Hepatic stellate cell (primary cell): ENCODE measurements around the gene NISCH.

Experiments
- DNase-seq: peaks from one replicate; pipeline ENCODE4 v3.0.0; 2011; ENCODE audit warnings: low spot score

The NISCH gene

GRCh38 chr3:52490939-52491526 is 35.6 kb downstream of the NISCH start:
- no peak for DNase-seq

GRCh38 chr3:52492059-52492458 is 36.7 kb downstream of the NISCH start:
- no peak for DNase-seq

DNA sequence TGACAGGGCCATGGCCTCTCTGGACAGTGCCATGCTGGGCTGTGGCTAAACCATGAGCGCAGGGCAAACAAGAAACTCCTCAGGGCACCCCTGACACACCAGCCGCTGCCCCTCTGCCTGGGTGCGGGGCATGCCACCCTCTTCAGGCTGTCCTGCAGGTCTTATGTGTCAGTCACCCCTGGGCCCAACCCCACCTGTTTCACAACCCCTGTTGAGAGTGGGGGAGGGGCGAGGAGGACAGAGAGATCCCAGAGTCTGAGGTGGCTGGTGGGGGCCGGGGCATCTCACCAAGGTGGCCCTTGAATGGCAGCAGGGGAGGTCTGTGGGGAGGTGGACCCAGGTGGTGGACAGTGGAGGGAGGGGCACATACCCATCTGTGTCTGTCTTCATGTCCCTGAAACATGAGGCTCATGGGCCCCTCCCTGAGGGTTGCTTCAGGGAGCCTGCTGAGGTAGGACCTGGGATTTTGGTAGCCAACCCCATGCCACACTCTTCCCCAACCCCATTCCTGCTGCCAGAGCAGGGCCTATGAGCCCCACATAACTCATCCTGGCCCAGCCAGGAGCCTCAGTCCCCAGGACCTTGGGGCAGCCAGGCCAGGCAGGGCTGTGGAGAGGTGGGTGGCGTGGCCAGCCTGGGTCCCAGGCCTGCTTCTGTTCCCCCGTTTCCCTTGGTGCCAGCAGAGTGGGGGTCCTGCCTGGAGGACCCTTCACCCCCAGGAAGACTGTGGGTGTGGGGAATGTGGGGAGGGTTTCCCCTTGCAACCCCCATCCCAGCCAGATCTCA is 38.0 kb downstream of the NISCH start:
- DNase-seq, result no peak

DNA sequence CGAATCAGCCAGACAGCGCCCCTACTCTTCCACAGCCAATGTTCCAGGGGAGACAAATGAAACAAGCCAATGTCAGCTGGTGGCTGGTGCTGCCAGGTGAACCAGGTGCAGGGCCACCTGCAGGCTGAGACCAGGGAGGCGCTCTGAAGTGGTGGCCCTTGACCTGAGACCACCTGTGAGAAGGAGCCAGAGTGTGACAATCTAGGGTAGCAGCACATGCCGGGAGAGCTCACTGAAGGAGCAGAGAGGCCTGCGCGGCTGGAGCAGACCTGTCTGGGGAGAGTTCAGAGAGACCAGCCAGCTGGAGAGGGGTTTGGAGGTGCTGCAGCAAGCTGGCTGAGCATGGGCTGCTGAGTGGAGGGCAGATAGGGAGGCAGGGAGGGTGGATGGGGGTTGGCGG is 39.0 kb downstream of the NISCH start:
- no peak for DNase-seq

- DNase-seq, result no peak
Measured at GRCh38 chr3:52494886-52495495, 39.6 kb downstream of the NISCH start, which contains the start of gene STAB1. Gene STAB1, plus strand, starts transcription at chr3:52495338. Its CDS starts 76 bp downstream, at chr3:52495414.

- DNase-seq, result peak; percentile 61
Measured at GRCh38 chr3:52495777-52496602, 40.6 kb downstream of the NISCH start.

DNA sequence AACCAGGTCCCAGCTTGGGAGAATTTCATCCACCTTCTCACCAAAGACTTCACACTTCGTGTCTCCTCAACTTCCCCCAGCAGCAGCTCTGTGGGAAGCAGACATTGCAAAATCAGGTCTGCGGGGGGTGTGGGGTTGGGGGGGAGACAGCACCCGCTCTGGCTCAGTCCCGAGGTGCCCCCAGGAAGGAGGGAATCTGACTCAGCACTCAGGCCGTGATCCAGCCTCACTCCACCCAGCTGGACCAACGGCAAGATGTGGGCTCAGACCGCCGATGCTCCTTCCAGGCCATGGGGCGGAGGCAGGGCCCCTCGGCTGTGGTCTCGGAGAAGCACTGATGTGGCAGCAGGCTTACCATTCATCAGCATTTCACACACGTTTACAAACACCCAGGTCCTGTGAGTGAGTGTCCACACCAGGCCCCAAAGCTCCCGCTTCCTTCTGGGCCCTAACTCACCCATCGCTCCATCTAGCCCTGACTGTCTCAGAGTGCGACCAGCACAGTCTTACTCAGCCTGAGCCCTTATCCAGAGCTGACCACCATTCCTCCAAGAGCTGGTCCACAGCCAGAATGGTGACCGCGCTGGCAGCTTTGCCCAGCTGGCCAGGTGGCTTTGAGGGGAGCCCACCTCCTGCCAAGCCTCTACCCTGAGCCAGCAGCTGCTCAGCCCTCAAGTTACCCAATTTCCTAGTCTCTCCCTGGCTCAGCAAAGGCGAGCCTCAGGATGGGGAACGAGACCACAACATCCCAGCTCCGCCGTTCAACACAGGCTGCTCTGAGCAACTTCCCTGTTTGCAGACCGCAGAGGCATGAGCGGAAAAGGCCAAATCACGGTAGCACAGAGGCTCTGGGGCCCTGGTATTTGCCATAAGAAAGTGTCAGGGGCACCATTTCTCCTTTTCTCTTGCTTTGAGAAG is 43.0 kb downstream of the NISCH start:
- no peak for DNase-seq

DNA sequence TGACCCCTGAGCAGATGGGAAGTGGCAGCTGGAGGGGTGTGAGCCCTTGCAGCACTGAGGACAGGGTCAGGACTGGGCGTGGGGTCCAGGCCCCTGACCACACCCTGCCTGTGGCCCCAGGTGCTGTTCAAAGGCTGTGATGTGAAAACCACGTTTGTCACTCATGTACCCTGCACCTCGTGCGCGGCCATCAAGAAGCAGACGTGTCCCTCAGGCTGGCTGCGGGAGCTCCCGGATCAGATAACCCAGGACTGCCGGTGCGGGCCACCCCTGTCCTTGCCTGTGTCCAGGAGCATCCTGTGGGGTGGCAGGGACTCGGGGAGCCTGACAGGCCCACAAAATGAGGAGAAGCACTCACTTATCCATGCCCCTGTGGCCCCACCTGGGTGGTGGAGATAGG is 45.6 kb downstream of the NISCH start:
- no peak for DNase-seq

GRCh38 chr3:52502001-52502400 is 46.6 kb downstream of the NISCH start:
- DNase-seq, result no peak

DNA sequence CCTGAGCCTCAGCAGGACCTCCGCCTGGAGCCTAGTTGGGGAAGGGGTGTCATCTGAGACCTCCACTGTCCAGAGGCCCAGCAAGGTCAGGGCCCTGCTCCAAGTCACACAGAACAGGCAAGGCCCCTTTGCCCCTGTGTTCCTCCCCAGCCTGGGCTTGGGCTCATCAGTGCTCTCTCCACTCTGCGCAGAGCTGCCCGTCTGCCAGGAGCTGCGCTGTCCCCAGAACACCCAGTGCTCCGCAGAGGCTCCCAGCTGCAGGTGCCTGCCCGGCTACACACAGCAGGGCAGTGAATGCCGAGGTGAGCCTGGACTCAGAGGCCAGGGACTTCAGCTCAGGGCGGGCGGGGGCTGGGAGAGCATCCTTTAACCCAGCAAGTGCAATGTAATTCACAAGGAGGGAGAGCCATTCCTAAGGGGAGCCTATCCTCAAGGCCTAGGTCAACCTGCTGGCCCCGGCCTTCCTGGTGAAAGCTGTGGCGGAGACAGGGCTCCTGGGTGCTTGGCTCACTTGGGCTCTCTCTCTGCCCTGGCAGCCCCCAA is 47.5 kb downstream of the NISCH start:
- DNase-seq, result no peak

DNA sequence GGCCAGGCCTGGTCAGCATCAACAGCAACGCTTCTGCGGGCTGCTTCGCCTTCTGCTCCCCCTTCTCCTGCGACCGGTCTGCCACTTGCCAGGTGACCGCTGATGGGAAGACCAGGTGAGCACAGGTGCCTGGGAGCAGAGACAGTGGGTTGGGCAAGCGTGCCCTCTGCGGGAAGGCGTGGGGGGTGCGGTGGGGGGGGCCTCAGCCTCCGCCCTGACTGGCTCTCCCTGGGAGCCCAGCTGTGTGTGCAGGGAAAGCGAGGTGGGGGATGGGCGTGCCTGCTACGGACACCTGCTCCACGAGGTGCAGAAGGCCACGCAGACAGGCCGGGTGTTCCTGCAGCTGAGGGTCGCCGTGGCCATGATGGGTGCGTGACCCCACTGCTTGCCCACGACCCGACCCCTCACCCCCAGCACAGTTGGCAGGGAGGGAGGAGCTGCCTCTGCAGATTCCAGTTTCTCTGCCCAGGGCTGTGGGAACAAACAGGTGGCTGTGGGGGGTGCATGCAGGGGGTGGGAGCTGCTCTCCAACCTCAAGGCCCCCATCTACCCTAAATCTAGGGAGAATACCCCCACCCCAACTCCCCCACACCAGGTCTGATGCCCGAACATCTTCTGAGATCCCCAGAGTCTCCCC is 48.5 kb downstream of the NISCH start:
- DNase-seq, result no peak

GRCh38 chr3:52504977-52505376 is 49.6 kb downstream of the NISCH start:
- DNase-seq, result no peak

- DNase-seq, result no peak
Measured at GRCh38 chr3:52506266-52506966, 51.0 kb downstream of the NISCH start.

- peak; percentile 61 for DNase-seq
Measured at GRCh38 chr3:52507359-52507758, 52.0 kb downstream of the NISCH start.

- no peak for DNase-seq
Measured at GRCh38 chr3:52509753-52510328, 54.4 kb downstream of the NISCH start.

- DNase-seq, result no peak
Measured at GRCh38 chr3:52511509-52511908, 56.1 kb downstream of the NISCH start.

- DNase-seq, result no peak
Measured at GRCh38 chr3:52512105-52512504, 56.7 kb downstream of the NISCH start.

- DNase-seq, result no peak
Measured at GRCh38 chr3:52512727-52513126, 57.3 kb downstream of the NISCH start.

DNA sequence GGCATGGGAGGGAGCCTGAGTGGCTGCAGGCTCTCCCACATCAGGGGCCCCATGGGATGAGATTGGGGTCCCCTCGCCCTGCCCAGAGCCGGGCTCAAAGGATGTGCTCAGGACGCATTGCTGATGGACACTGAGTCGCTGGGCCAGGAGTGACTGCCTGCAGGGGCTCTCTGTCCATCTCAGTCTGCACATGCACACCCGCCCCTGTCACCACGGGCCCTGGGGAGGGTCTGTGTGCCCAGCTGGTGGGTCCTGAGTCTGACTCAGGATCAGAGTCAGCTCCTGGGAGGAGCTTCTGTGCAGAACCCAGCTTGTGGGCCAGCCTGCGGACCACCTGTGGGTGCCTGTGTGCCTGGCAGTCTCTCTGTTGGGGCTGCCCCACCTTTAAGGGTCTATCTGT is 57.9 kb downstream of the NISCH start:
- no peak for DNase-seq

GRCh38 chr3:52514576-52514975 is 59.2 kb downstream of the NISCH start:
- DNase-seq, result no peak
